Kidney (tissue), 14 donors: Measurements from ENCODE around the gene CABP4. TPM values are rescaled to one million over a fixed set of nuclear protein-coding genes. Genes with fewer than 3 reads are reported as not detected.

Experiments
- DNase-seq, 5 donors: peaks; one replicate each; pipeline ENCODE4 v3.0.0-alpha.2; 2013 to 2020
- FAIRE-seq: peaks from 2 replicates; lab custom pipeline; 2012; peaks lifted over from hg19 to GRCh38; lab: Jason Lieb, UNC
- H3K27ac ChIP-seq, 2 donors: one replicate each; pipeline ENCODE4 v1.7.0; 2013; ENCODE audit warnings: low read depth in 2 of 2, low read length in 2 of 2, inconsistent platforms in 1 of 2
- H3K27me3 ChIP-seq: one replicate; pipeline ENCODE4 v1.7.1; 2013; ENCODE audit warnings: low read length, inconsistent platforms; ENCODE audit not compliant: control insufficient read depth, insufficient read depth
- H3K36me3 ChIP-seq, 3 donors: one replicate each; pipeline versions ENCODE4 v1.7.0 to v1.7.1; 2013; ENCODE audit warnings: low read length in 3 of 3, control low read depth in 1 of 3, inconsistent platforms in 1 of 3; ENCODE audit not compliant: insufficient read depth in 3 of 3, control insufficient read depth in 2 of 3
- H3K4me1 ChIP-seq, 3 donors: one replicate each; pipeline versions ENCODE4 v1.7.0 to v1.7.1; 2013; ENCODE audit warnings: low read length in 3 of 3, inconsistent platforms in 1 of 3, low read depth in 1 of 3; ENCODE audit not compliant: control insufficient read depth in 2 of 3, insufficient read depth in 2 of 3
- H3K4me3 ChIP-seq, 3 donors: one replicate each; pipeline versions ENCODE4 v1.7.0 to v1.8.1; 2013; ENCODE audit warnings: low read length in 3 of 3, control low read depth in 1 of 3, inconsistent platforms in 1 of 3
- H3K9ac ChIP-seq, 3 donors: one replicate each; pipeline versions ENCODE4 v1.7.0 to v1.7.1; 2013; ENCODE audit warnings: low read length in 3 of 3, control low read depth in 1 of 3, inconsistent platforms in 1 of 3
- H3K9me3 ChIP-seq, 3 donors: one replicate each; pipeline versions ENCODE4 v1.7.0 to v1.7.1; 2013; ENCODE audit warnings: low read length in 3 of 3, control low read depth in 1 of 3, inconsistent platforms in 1 of 3; ENCODE audit not compliant: control insufficient read depth in 2 of 3, insufficient read depth in 1 of 3
- CTCF ChIP-seq: IDR thresholded peaks from 3 replicates; pipeline ENCODE4 v1.5.1; 2012; ENCODE audit warnings: mild to moderate bottlenecking, moderate library complexity, borderline replicate concordance; ENCODE audit not compliant: insufficient read depth; ENCODE audit errors: extremely low read depth
- intact Hi-C: fragments of 100-400 bp; cut with DNase I; formaldehyde crosslinking; loops from one replicate; pipeline ENCODE4 v1.11.1; 2022
- polyA plus RNA-seq: library from polyadenylated mRNA; stranded (reverse); fragments of 350-450 nt; fragmentation: Illumina TruSeq; extraction: RNeasy Lipid Tissue Mini Kit (QIAGEN cat#74804); gene quantifications from one replicate; pipeline ENCODE4 v1.2.3, GENCODE V29; 2014; ENCODE audit warnings: low read depth, low replicate concordance; ENCODE audit not compliant: insufficient read depth
- total RNA-seq: library from RNA; stranded (reverse); fragmentation: NEBNext Ultra II Directional; extraction: Animal tissue kit (Norgen Biotek cat#: 25700); gene quantifications from one replicate; pipeline ENCODE4 v1.2.1, GENCODE V29; 2021
- donor health status: control.
- donor health status: control.
- donor health status: control.
- donor health status: control.
- donor health status: control.
- donor health status: DM: yes; HTN: yes; CAD: no.
- donor health status: Normal renal cell carcinoma (clear cell type).

CABP4 gene
- total and polyA plus RNA-seq, 2 donors from 2014 or later = 0.49 to 3.1 TPM

DNA sequence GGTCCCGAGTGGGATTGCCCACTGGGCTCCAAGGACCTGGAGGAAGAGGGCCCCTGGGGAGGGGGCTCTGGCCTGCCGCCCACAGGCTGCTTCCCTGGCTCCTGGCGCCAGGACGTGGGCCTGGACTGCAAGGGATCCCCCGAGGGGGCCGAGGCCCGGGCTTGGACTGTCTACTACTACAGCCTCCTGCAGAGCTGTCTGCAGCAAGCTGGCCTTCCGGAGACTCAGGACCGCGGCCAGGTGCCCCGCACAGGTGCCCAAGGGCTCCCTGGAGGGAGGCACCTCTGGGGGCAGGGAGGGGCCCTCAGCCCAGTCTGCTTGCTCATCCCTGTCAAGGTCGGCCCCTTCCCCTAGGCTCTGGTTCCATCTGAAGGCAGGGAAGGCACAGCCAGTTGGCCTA, 37.7 kb upstream of the CABP4 start:
- no peak for TF ChIP-seq CTCF
- no peak for FAIRE-seq
- peaks cover 0 to 26% (median 11%) of the 10 kb centered on the region in 3 donors for H3K4me1 ChIP-seq
- no peaks in the 10 kb centered on the region for H3K9me3 ChIP-seq
- no peak overlapping the region for H3K4me3 ChIP-seq
- DNase-seq = no peak
- no peaks in the 10 kb centered on the region for H3K36me3 ChIP-seq
- H3K9ac ChIP-seq = no peak overlapping the region
- no peaks in the 10 kb centered on the region for H3K27me3 ChIP-seq
- no peak overlapping the region for H3K27ac ChIP-seq
- intact Hi-C loops = no loop called here

GRCh38 chr11:67418476-67419281, 36.5 kb upstream of the CABP4 start:
- Histone ChIP-seq H3K4me3 (no peak overlapping the region), H3K36me3 (no peaks in the 10 kb centered on the region), H3K4me1 (peaks cover 0 to 26% (median 11%) of the 10 kb centered on the region in 3 donors), H3K27me3 (no peaks in the 10 kb centered on the region), H3K27ac (no peak overlapping the region), H3K9ac (no peak overlapping the region), H3K9me3 (no peaks in the 10 kb centered on the region)
- FAIRE-seq (no peak), DNase-seq (peak in 1 of 5 donors; percentile 80)
- intact Hi-C loops = no loop called here
- TF ChIP-seq CTCF = no peak

GRCh38 chr11:67419325-67420049, 35.7 kb upstream of the CABP4 start:
- peaks cover 0 to 26% (median 11%) of the 10 kb centered on the region in 3 donors for H3K4me1 ChIP-seq
- no peaks in the 10 kb centered on the region for H3K36me3 ChIP-seq
- no peaks in the 10 kb centered on the region for H3K9me3 ChIP-seq
- no peak for TF ChIP-seq CTCF
- peak overlapping the region in 1 of 3 donors; percentile 29 for H3K4me3 ChIP-seq
- H3K27me3 ChIP-seq = no peaks in the 10 kb centered on the region
- H3K9ac ChIP-seq = peak overlapping the region in 1 of 3 donors; percentile 26
- no peak overlapping the region for H3K27ac ChIP-seq
- FAIRE-seq = no peak
- DNase-seq = no peak
- intact Hi-C loops = no loop called here
